Stimulated activated CD4-positive, alpha-beta T cell treated with anti-CD3 and anti-CD28 coated beads, Interleukin-1b, Interleukin-23, amount 100 ng/mL, for 24 hours (primary cell): Measurements from ENCODE around the gene ANKRD18A.
"Not testable (repeated sequence)": the region's sequence is repeated elsewhere in the genome, so short reads cannot be mapped to it uniquely, and the experiment has no call there.

ENCODE experiments used
- DNase-seq, 4 experiments: peaks; one replicate each; pipeline ENCODE4 v3.0.0-alpha.2; 2020; ENCODE audit warnings: low read depth in 4 of 4, low spot score in 1 of 4

Gene ANKRD18A

GRCh38 chr9:38546497-38547163 lies 73.8 kb downstream of the ANKRD18A start:
- not testable (repeated sequence) for DNase-seq

GRCh38 chr9:38540535-38540934 lies 79.9 kb downstream of the ANKRD18A start:
- DNase-seq, result not testable (repeated sequence)

GRCh38 chr9:38529317-38529716 lies 91.1 kb downstream of the ANKRD18A start:
- DNase-seq, result no peak

- DNase-seq, result no peak
These were observed 92.9 kb downstream of the ANKRD18A start for GRCh38 chr9:38527503-38527902.

- no peak for DNase-seq
These were observed 93.8 kb downstream of the ANKRD18A start for GRCh38 chr9:38526591-38526990.

- no peak for DNase-seq
These were observed 97.3 kb downstream of the ANKRD18A start for GRCh38 chr9:38523121-38523520.

- DNase-seq, result no peak
These were observed 98.6 kb downstream of the ANKRD18A start for GRCh38 chr9:38521762-38522161.
